T-helper 2 cell (primary cell): ENCODE data around the gene XK.
A peak's percentile ranks its signal among the peaks of the same experiment; 100 is the strongest.
"Not testable (repeated sequence)": the region's sequence is repeated elsewhere in the genome, so short reads cannot be mapped to it uniquely, and the experiment has no call there.

Experiments
- DNase-seq, 5 experiments: peaks; one replicate each; pipeline versions ENCODE4 v3.0.0 to v3.0.0-alpha.2; 2012 to 2022
- total RNA-seq, 2 donors: gene quantifications; one replicate each; lab custom pipeline; 2026; lab: John Stamatoyannopoulos, UW

Gene XK
- total RNA-seq: 0 to 0.61 reads per million in 2 donors

- peak in 3 of 5 experiments; percentile 0 to 64 (median 34) for DNase-seq
These were observed at the start of gene XK for GRCh38 chrX:37685381-37686359. Gene XK, plus strand, starts transcription at chrX:37685791. Its CDS starts 171 bp downstream, at chrX:37685962.

- no peak for DNase-seq
These were observed 47.5 kb upstream of the XK start for GRCh38 chrX:37638047-37638446.

GRCh38 chrX:37640142-37640541 lies 45.4 kb upstream of the XK start:
- DNase-seq: no peak

GRCh38 chrX:37641859-37642258 lies 43.7 kb upstream of the XK start:
- no peak for DNase-seq

GRCh38 chrX:37644381-37645305 lies 40.9 kb upstream of the XK start:
- no peak for DNase-seq

GRCh38 chrX:37646254-37646653 lies 39.3 kb upstream of the XK start:
- DNase-seq: no peak

GRCh38 chrX:37650879-37651278 lies 34.7 kb upstream of the XK start:
- not testable (repeated sequence) for DNase-seq

GRCh38 chrX:37651921-37652452 lies 33.6 kb upstream of the XK start:
- DNase-seq: no peak

GRCh38 chrX:37652589-37653231 lies 32.9 kb upstream of the XK start:
- DNase-seq: no peak

GRCh38 chrX:37653397-37654085 lies 32.0 kb upstream of the XK start:
- no peak for DNase-seq

- DNase-seq: no peak
These were observed 27.1 kb upstream of the XK start for GRCh38 chrX:37658343-37659030.

- no peak for DNase-seq
These were observed 26.5 kb upstream of the XK start for GRCh38 chrX:37659047-37659446.

- no peak for DNase-seq
These were observed 23.4 kb upstream of the XK start for GRCh38 chrX:37662181-37662580.

- no peak for DNase-seq
These were observed 19.1 kb upstream of the XK start for GRCh38 chrX:37666516-37666915.

GRCh38 chrX:37667141-37667540 lies 18.4 kb upstream of the XK start:
- no peak for DNase-seq

- DNase-seq: no peak
These were observed 13.0 kb upstream of the XK start for GRCh38 chrX:37672563-37672962.

- no peak for DNase-seq
These were observed 8.8 kb upstream of the XK start for GRCh38 chrX:37676811-37677210.

- DNase-seq: no peak
These were observed 8.3 kb upstream of the XK start for GRCh38 chrX:37677243-37677642.

- no peak for DNase-seq
These were observed 7.8 kb upstream of the XK start for GRCh38 chrX:37677765-37678164.

- no peak for DNase-seq
These were observed 7.0 kb upstream of the XK start for GRCh38 chrX:37678574-37678973.

- DNase-seq: no peak
These were observed 6.4 kb upstream of the XK start for GRCh38 chrX:37679230-37679629.
